MM.1S (cell line): ENCODE measurements around the gene LINC00632.

Source experiments
- EZH2phosphoT487 ChIP-seq: fragments of 300-600 bp; sonication (generic); IDR thresholded peaks from 2 replicates; pipeline ENCODE4 v1.6.1; 2018; ENCODE audit warnings: antibody characterized with exemption, low read length
- TF ChIP-seq, protein P1 (sequence below): fragments of 300-600 bp; sonication (generic); IDR thresholded peaks from 2 replicates; pipeline ENCODE4 v1.5.1; 2016; ENCODE audit warnings: antibody characterized with exemption, low read length, mixed read lengths

DNA sequence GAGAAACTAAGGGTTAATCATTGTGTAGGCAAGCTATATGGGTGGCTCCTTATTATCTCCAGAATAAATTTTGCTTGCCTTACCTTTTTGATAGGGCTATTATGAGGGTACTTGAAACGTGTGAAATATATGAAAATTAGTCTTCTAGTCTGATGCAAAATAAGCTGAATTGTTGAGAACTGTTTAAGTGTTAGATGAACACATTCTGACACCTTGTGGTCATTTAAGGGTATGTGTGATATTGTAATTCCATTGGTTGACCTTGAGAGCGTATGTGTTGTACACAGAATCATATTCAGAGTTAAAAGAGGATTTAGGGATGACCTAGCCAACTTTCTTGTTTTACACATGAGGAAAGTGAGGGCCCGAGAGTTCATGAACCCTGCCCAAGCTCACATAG lies 44.6 kb upstream of the LINC00632 start:
- TF ChIP-seq, protein P1, sequence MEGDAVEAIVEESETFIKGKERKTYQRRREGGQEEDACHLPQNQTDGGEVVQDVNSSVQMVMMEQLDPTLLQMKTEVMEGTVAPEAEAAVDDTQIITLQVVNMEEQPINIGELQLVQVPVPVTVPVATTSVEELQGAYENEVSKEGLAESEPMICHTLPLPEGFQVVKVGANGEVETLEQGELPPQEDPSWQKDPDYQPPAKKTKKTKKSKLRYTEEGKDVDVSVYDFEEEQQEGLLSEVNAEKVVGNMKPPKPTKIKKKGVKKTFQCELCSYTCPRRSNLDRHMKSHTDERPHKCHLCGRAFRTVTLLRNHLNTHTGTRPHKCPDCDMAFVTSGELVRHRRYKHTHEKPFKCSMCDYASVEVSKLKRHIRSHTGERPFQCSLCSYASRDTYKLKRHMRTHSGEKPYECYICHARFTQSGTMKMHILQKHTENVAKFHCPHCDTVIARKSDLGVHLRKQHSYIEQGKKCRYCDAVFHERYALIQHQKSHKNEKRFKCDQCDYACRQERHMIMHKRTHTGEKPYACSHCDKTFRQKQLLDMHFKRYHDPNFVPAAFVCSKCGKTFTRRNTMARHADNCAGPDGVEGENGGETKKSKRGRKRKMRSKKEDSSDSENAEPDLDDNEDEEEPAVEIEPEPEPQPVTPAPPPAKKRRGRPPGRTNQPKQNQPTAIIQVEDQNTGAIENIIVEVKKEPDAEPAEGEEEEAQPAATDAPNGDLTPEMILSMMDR: peak; percentile 39
- no peak for TF ChIP-seq EZH2phosphoT487
